ENCODE data around the gene PPARA.

PPARA gene

GRCh38 chr22:46122980-46123693, 27.2 kb upstream of the PPARA start:
- Histone ChIP-seq H3K27ac (ENCODE audit: low read depth, low read length, severe bottlenecking) (no peak overlapping the region), H3K36me3 (ENCODE audit: control insufficient read depth, insufficient read depth, low read length) (no peaks in the 10 kb centered on the region), H3K9me3 (ENCODE audit: control insufficient read depth, low read length) (no peaks in the 10 kb centered on the region), H3K4me3 (ENCODE audit: extremely low read depth, insufficient read depth, low read length, poor library complexity, severe bottlenecking) (no peak overlapping the region), H3K4me1 (ENCODE audit: control insufficient read depth, insufficient read depth, low read length, poor library complexity, severe bottlenecking) (no peaks in the 10 kb centered on the region)
- WGBS, 2 experiments (ENCODE audit: insufficient coverage in 2 of 2) = 81 to 90% methylated on average over 11 to 19 of the region's 19 CpGs

- WGBS, 2 experiments (ENCODE audit: insufficient coverage in 2 of 2) = 86 to 90% methylated on average over 11 to 15 of the region's 15 CpGs
- no peak overlapping the region for H3K4me3 ChIP-seq (ENCODE audit: extremely low read depth, insufficient read depth, low read length, poor library complexity, severe bottlenecking)
- no peaks in the 10 kb centered on the region for H3K36me3 ChIP-seq (ENCODE audit: control insufficient read depth, insufficient read depth, low read length)
- no peaks in the 10 kb centered on the region for H3K9me3 ChIP-seq (ENCODE audit: control insufficient read depth, low read length)
- H3K4me1 ChIP-seq (ENCODE audit: control insufficient read depth, insufficient read depth, low read length, poor library complexity, severe bottlenecking) = no peaks in the 10 kb centered on the region
- H3K27ac ChIP-seq (ENCODE audit: low read depth, low read length, severe bottlenecking) = no peak overlapping the region
Measured at GRCh38 chr22:46123694-46124382, 26.5 kb upstream of the PPARA start.

- 92 to 94% methylated on average over 5 to 10 of the region's 12 CpGs for WGBS, 2 experiments (ENCODE audit: insufficient coverage in 2 of 2)
- H3K4me1 ChIP-seq (ENCODE audit: control insufficient read depth, insufficient read depth, low read length, poor library complexity, severe bottlenecking) = no peaks in the 10 kb centered on the region
- no peaks in the 10 kb centered on the region for H3K9me3 ChIP-seq (ENCODE audit: control insufficient read depth, low read length)
- no peaks in the 10 kb centered on the region for H3K36me3 ChIP-seq (ENCODE audit: control insufficient read depth, insufficient read depth, low read length)
- no peak overlapping the region for H3K4me3 ChIP-seq (ENCODE audit: extremely low read depth, insufficient read depth, low read length, poor library complexity, severe bottlenecking)
- no peak overlapping the region for H3K27ac ChIP-seq (ENCODE audit: low read depth, low read length, severe bottlenecking)
Measured at GRCh38 chr22:46124383-46125144, 25.8 kb upstream of the PPARA start.

GRCh38 chr22:46125311-46125710, 25.0 kb upstream of the PPARA start:
- Histone ChIP-seq H3K27ac (ENCODE audit: low read depth, low read length, severe bottlenecking) (no peak overlapping the region), H3K4me1 (ENCODE audit: control insufficient read depth, insufficient read depth, low read length, poor library complexity, severe bottlenecking) (no peaks in the 10 kb centered on the region), H3K9me3 (ENCODE audit: control insufficient read depth, low read length) (no peaks in the 10 kb centered on the region), H3K36me3 (ENCODE audit: control insufficient read depth, insufficient read depth, low read length) (no peaks in the 10 kb centered on the region), H3K4me3 (ENCODE audit: extremely low read depth, insufficient read depth, low read length, poor library complexity, severe bottlenecking) (no peak overlapping the region)
- WGBS, 2 experiments (ENCODE audit: insufficient coverage in 2 of 2) = 86 to 88% methylated on average over 3 to 5 of the region's 7 CpGs

- no peaks in the 10 kb centered on the region for H3K36me3 ChIP-seq (ENCODE audit: control insufficient read depth, insufficient read depth, low read length)
- H3K9me3 ChIP-seq (ENCODE audit: control insufficient read depth, low read length) = no peaks in the 10 kb centered on the region
- no peak overlapping the region for H3K4me3 ChIP-seq (ENCODE audit: extremely low read depth, insufficient read depth, low read length, poor library complexity, severe bottlenecking)
- 92 to 93% methylated on average over 25 to 31 of the region's 33 CpGs for WGBS, 2 experiments (ENCODE audit: insufficient coverage in 2 of 2)
- no peaks in the 10 kb centered on the region for H3K4me1 ChIP-seq (ENCODE audit: control insufficient read depth, insufficient read depth, low read length, poor library complexity, severe bottlenecking)
- H3K27ac ChIP-seq (ENCODE audit: low read depth, low read length, severe bottlenecking) = no peak overlapping the region
Measured at GRCh38 chr22:46125816-46126765, 24.2 kb upstream of the PPARA start.

- no peaks in the 10 kb centered on the region for H3K36me3 ChIP-seq (ENCODE audit: control insufficient read depth, insufficient read depth, low read length)
- WGBS, 2 experiments (ENCODE audit: insufficient coverage in 2 of 2) = 93% methylated on average over 13 of the region's 13 CpGs
- H3K4me3 ChIP-seq (ENCODE audit: extremely low read depth, insufficient read depth, low read length, poor library complexity, severe bottlenecking) = no peak overlapping the region
- H3K4me1 ChIP-seq (ENCODE audit: control insufficient read depth, insufficient read depth, low read length, poor library complexity, severe bottlenecking) = no peaks in the 10 kb centered on the region
- H3K27ac ChIP-seq (ENCODE audit: low read depth, low read length, severe bottlenecking) = no peak overlapping the region
- H3K9me3 ChIP-seq (ENCODE audit: control insufficient read depth, low read length) = no peaks in the 10 kb centered on the region
Measured at GRCh38 chr22:46126853-46127385, 23.4 kb upstream of the PPARA start.

- H3K9me3 ChIP-seq (ENCODE audit: control insufficient read depth, low read length) = no peaks in the 10 kb centered on the region
- no peaks in the 10 kb centered on the region for H3K36me3 ChIP-seq (ENCODE audit: control insufficient read depth, insufficient read depth, low read length)
- H3K27ac ChIP-seq (ENCODE audit: low read depth, low read length, severe bottlenecking) = no peak overlapping the region
- WGBS, 2 experiments (ENCODE audit: insufficient coverage in 2 of 2) = 92 to 93% methylated on average over 9 of the region's 10 CpGs
- no peaks in the 10 kb centered on the region for H3K4me1 ChIP-seq (ENCODE audit: control insufficient read depth, insufficient read depth, low read length, poor library complexity, severe bottlenecking)
- no peak overlapping the region for H3K4me3 ChIP-seq (ENCODE audit: extremely low read depth, insufficient read depth, low read length, poor library complexity, severe bottlenecking)
Measured at GRCh38 chr22:46127556-46127955, 22.8 kb upstream of the PPARA start.

- no peaks in the 10 kb centered on the region for H3K36me3 ChIP-seq (ENCODE audit: control insufficient read depth, insufficient read depth, low read length)
- WGBS, 2 experiments (ENCODE audit: insufficient coverage in 2 of 2) = 89 to 93% methylated on average over 8 to 12 of the region's 12 CpGs
- no peak overlapping the region for H3K27ac ChIP-seq (ENCODE audit: low read depth, low read length, severe bottlenecking)
- H3K4me1 ChIP-seq (ENCODE audit: control insufficient read depth, insufficient read depth, low read length, poor library complexity, severe bottlenecking) = no peaks in the 10 kb centered on the region
- H3K9me3 ChIP-seq (ENCODE audit: control insufficient read depth, low read length) = no peaks in the 10 kb centered on the region
- H3K4me3 ChIP-seq (ENCODE audit: extremely low read depth, insufficient read depth, low read length, poor library complexity, severe bottlenecking) = no peak overlapping the region
Measured at GRCh38 chr22:46128606-46129005, 21.7 kb upstream of the PPARA start.

GRCh38 chr22:46129390-46130041, 20.8 kb upstream of the PPARA start:
- H3K36me3 ChIP-seq (ENCODE audit: control insufficient read depth, insufficient read depth, low read length) = no peaks in the 10 kb centered on the region
- no peak overlapping the region for H3K27ac ChIP-seq (ENCODE audit: low read depth, low read length, severe bottlenecking)
- no peaks in the 10 kb centered on the region for H3K9me3 ChIP-seq (ENCODE audit: control insufficient read depth, low read length)
- no peak overlapping the region for H3K4me3 ChIP-seq (ENCODE audit: extremely low read depth, insufficient read depth, low read length, poor library complexity, severe bottlenecking)
- 91 to 96% methylated on average over 21 to 25 of the region's 26 CpGs for WGBS, 2 experiments (ENCODE audit: insufficient coverage in 2 of 2)
- no peaks in the 10 kb centered on the region for H3K4me1 ChIP-seq (ENCODE audit: control insufficient read depth, insufficient read depth, low read length, poor library complexity, severe bottlenecking)
